ENCODE data around the gene VLDLR.

DNA sequence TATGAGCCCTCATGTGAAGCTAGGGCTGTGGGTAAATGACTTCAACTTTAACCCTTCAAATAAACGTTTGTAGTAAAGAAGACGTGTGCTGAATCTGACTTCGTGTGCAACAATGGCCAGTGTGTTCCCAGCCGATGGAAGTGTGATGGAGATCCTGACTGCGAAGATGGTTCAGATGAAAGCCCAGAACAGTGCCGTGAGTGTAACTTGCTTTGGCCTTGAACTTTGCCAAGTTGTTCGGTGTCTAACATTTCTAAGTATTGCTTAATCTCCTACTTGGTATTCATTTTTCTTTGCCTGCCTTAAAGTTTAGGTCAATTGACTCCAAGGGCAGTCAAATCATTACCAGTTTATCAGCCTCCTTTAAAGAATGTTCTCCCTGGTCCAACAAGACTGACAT lies 18.2 kb downstream of the VLDLR start:
- no peak for TF ChIP-seq SP2 (IDR thresholded peaks at IDR 0.05; ENCODE audit: low read length)
- TF ChIP-seq, protein P1, sequence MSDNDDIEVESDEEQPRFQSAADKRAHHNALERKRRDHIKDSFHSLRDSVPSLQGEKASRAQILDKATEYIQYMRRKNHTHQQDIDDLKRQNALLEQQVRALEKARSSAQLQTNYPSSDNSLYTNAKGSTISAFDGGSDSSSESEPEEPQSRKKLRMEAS (IDR thresholded peaks at IDR 0.05): no peak
- no peak for TF ChIP-seq CTCF (IDR thresholded peaks at IDR 0.05; ENCODE audit: control extremely low read depth in 1 of 3, insufficient read depth in 1 of 3, low read depth in 1 of 3, low read length in 3 of 3)
- TF ChIP-seq EZH2 (IDR thresholded peaks at IDR 0.05; ENCODE audit: low read depth, low read length, severe bottlenecking): no peak
- no peak for TF ChIP-seq POLR2AphosphoS5 (IDR thresholded peaks at IDR 0.05; ENCODE audit: low read depth, low read length)
- no peak for TF ChIP-seq BRCA1 (IDR thresholded peaks at IDR 0.05; ENCODE audit: low read depth, low read length)
